Prostate gland (tissue), 2 donors: Measurements from ENCODE around the gene SH2D4B. TPM values are rescaled to one million over a fixed set of nuclear protein-coding genes. Genes with fewer than 3 reads are reported as not detected.
A peak's percentile ranks its signal among the peaks of the same experiment; 100 is the strongest.

Experiments
- DNase-seq: peaks from one replicate; pipeline ENCODE4 v3.0.0-alpha.2; 2019; ENCODE audit warnings: low spot score
- H3K27ac ChIP-seq, 2 donors: fragments of 200-600 bp; sonication (generic); 2 replicates each; pipeline ENCODE4 v1.5.1; 2017 to 2019
- H3K27me3 ChIP-seq: fragments of 200-600 bp; sonication (generic); replicated peaks from 2 replicates; pipeline ENCODE4 v1.5.1; 2019; ENCODE audit not compliant: insufficient read depth
- H3K36me3 ChIP-seq, 2 donors: fragments of 200-600 bp; sonication (generic); 1 replicate in 1 of 2; 2 replicates in 1 of 2; pipeline versions ENCODE4 v1.5.1 to v1.8.1; 2017 to 2019
- H3K4me1 ChIP-seq: fragments of 200-600 bp; sonication (generic); replicated peaks from 2 replicates; pipeline ENCODE4 v1.5.1; 2019
- H3K4me3 ChIP-seq, 2 donors: fragments of 200-600 bp; sonication (generic); 2 replicates each; pipeline ENCODE4 v1.5.1; 2017 to 2019
- H3K9me3 ChIP-seq: fragments of 200-600 bp; sonication (generic); 2 replicates; pipeline ENCODE4 v1.5.1; 2017
- POLR2A ChIP-seq: fragments of 450-650 bp; IDR thresholded peaks from one replicate; pipeline ENCODE4 v1.6.1; 2016; ENCODE audit warnings: antibody characterized with exemption, mild to moderate bottlenecking
- POLR2AphosphoS5 ChIP-seq: sonication (generic); formaldehyde crosslinking; IDR thresholded peaks from one replicate; pipeline ENCODE4 v1.6.1; 2017; ENCODE audit warnings: antibody characterized with exemption
- WGBS: methylation state at CpG from one replicate; pipeline ENCODE4 v1.1.5; 2018; 5-methylcytosine and 5-hydroxymethylcytosine counted together
- intact Hi-C: fragments of 100-400 bp; cut with DNase I; formaldehyde crosslinking; loops from one replicate; pipeline ENCODE4 v1.14.2; 2022
- total RNA-seq, 2 donors: library from RNA; depleted of rRNA; stranded (reverse); fragments of >200 nt; gene quantifications; one replicate each; pipeline ENCODE4 v1.1.0, GENCODE V29; 2016
- TF ChIP-seq, protein P1 (sequence below), 4 experiments: fragments of 200-600 bp in 2 of 4; fragments of 450-650 bp in 2 of 4; sonication (generic) in 2 of 4; IDR thresholded peaks; 1 replicate in 3 of 4; 2 replicates in 1 of 4; pipeline ENCODE4 v1.5.1; 2016 to 2019; ENCODE audit warnings: antibody characterized with exemption in 4 of 4, mild to moderate bottlenecking in 2 of 4, moderate library complexity in 2 of 4

Gene SH2D4B
- total RNA-seq, 2 donors from 2014 or later = 0.40 TPM; not detected in 1

DNA sequence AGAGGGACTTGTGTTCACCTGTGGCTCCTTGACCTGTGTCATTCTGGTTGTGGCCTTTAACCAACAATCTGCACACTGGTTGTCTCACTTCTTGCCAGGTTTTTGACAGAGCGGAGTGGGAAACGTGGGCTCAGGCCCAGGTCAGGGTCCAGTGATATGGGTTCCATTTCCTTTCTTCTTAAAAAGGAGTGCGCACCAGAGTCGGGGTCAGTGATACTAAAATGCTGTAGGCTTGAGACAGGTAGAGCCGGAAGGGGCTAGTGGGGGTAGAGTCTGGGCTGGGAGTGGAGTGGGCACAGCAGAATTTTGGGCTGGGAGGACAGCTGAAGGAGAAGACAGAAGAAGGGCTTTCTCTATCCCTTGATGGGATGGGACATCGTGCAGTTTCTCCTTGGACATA is 61.2 kb downstream of the SH2D4B start:
- Histone ChIP-seq H3K4me1 (no peaks in the 10 kb centered on the region), H3K9me3 (no peaks in the 10 kb centered on the region), H3K27ac (no peak overlapping the region), H3K36me3 (no peaks in the 10 kb centered on the region), H3K4me3 (no peak overlapping the region), H3K27me3 (no peaks in the 10 kb centered on the region)
- no peak for DNase-seq
- WGBS = 92% methylated on average over 6 of the region's 6 CpGs
- TF ChIP-seq, protein P1, sequence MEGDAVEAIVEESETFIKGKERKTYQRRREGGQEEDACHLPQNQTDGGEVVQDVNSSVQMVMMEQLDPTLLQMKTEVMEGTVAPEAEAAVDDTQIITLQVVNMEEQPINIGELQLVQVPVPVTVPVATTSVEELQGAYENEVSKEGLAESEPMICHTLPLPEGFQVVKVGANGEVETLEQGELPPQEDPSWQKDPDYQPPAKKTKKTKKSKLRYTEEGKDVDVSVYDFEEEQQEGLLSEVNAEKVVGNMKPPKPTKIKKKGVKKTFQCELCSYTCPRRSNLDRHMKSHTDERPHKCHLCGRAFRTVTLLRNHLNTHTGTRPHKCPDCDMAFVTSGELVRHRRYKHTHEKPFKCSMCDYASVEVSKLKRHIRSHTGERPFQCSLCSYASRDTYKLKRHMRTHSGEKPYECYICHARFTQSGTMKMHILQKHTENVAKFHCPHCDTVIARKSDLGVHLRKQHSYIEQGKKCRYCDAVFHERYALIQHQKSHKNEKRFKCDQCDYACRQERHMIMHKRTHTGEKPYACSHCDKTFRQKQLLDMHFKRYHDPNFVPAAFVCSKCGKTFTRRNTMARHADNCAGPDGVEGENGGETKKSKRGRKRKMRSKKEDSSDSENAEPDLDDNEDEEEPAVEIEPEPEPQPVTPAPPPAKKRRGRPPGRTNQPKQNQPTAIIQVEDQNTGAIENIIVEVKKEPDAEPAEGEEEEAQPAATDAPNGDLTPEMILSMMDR (IDR thresholded peaks at IDR 0.05) = no peak
- TF ChIP-seq POLR2AphosphoS5 (no peak), POLR2A (no peak)
- intact Hi-C loops = no loop called here

DNA sequence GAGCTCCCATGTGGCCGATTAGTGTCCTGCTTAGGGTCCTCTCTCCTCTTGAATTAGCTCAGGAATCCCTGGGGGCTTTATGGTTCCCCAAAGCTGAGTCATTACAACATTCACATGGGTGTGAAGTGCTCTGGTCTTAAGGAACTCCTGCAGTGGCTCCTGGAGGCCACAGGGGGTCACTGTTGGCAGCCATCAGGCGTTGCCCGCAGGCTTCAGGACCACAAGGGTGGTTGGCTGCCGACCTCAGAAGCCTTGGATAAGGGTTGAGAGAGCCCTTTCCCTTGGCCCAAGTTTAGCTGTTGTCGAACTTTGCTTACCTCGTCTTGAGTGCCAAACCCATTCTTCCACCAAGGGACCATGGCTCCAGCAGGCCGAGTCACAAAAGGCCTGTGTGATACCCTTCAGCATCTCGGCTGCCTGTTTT is 61.7 kb downstream of the SH2D4B start:
- DNase-seq = no peak
- WGBS = 46% methylated on average over 8 of the region's 8 CpGs
- H3K4me1 ChIP-seq = no peaks in the 10 kb centered on the region
- no peak overlapping the region for H3K4me3 ChIP-seq
- no peaks in the 10 kb centered on the region for H3K9me3 ChIP-seq
- intact Hi-C loops = no loop called here
- H3K27me3 ChIP-seq = no peaks in the 10 kb centered on the region
- TF ChIP-seq, protein P1 (IDR thresholded peaks at IDR 0.05) = peak in 2 of 4 experiments; percentile 19 to 28
- no peak for TF ChIP-seq POLR2AphosphoS5
- H3K27ac ChIP-seq = no peak overlapping the region
- H3K36me3 ChIP-seq = no peaks in the 10 kb centered on the region

DNA sequence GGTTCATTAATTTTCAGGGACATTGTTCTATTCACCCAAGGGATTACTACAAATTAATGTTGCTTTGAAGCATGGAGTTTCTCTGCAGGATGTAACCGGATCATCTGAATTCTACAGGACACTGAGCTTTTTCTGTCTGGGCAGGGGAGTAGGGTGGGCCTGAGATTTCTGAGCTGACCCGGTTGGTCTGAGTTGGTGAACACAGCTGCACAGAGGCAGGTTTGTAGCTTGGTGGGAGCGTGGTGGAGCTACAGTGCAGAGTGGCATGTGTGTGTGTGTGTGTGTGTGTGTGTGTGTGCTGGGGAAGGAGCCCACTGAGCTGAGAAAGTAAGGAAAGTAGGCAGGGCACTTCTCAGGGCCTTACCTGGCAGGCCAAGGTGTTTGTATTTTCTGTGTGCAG is 62.6 kb downstream of the SH2D4B start:
- DNase-seq = no peak
- TF ChIP-seq, protein P1 (IDR thresholded peaks at IDR 0.05) = no peak
- TF ChIP-seq POLR2A = no peak
- no peak for TF ChIP-seq POLR2AphosphoS5
- H3K4me1 ChIP-seq = no peaks in the 10 kb centered on the region
- no peaks in the 10 kb centered on the region for H3K9me3 ChIP-seq
- no peak overlapping the region for H3K27ac ChIP-seq
- H3K27me3 ChIP-seq = no peaks in the 10 kb centered on the region
- 87% methylated on average over 3 of the region's 3 CpGs for WGBS
- no peak overlapping the region for H3K4me3 ChIP-seq
- intact Hi-C loops = no loop called here
- H3K36me3 ChIP-seq = no peaks in the 10 kb centered on the region

DNA sequence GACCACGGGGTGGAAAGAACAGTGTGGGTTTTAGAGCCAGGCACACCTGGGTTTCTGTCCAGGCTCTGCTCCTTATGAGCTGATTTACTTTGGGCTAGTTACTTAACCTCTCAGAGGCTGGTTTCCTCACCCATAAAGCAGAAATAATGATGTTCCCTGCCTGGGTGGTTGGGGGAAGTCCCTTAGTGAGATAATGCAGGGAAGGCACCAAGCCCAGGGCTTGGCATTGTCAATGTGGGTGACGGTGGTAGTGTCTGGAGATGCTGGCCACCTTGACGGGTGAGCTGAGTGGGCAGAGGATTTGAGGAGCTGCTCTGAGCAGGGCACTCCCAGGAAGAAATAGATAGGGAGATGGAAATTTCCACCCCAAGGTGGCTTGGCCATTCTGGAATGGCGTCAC is 65.2 kb downstream of the SH2D4B start:
- intact Hi-C loops = no loop called here
- 88% methylated on average over 4 of the region's 4 CpGs for WGBS

DNA sequence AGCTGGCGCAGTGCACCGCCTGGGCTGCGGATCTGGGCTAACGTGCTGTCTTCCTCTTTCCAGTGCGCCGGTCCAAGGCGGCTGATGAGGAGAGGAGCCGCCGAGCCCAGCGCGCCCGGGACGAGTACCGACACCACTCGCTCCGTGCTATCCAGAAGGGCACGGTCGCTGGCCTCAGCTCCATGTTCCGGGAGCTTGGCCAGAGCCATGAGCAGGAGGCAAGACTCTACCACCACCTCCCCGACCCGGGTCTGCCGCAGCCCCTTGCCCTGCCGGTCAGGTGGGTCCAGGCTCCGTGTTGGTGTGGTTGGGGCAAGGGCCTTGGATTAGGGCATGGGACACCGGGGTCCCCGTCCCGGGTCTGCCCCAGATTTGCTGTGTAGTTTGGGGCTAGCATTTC is 65.8 kb downstream of the SH2D4B start:
- TF ChIP-seq, protein P1 (IDR thresholded peaks at IDR 0.05) = no peak
- TF ChIP-seq POLR2AphosphoS5 (no peak), POLR2A (no peak)
- intact Hi-C loops = no loop called here
- H3K4me3 ChIP-seq = no peak overlapping the region

More for the DNA sequence above, 65.2 kb downstream of the SH2D4B start:
- DNase-seq = no peak
- H3K27me3 ChIP-seq = no peaks in the 10 kb centered on the region
- no peak overlapping the region for H3K27ac ChIP-seq
- no peaks in the 10 kb centered on the region for H3K9me3 ChIP-seq
- H3K36me3 ChIP-seq = no peaks in the 10 kb centered on the region
- H3K4me1 ChIP-seq = no peaks in the 10 kb centered on the region
- TF ChIP-seq, protein P1 (IDR thresholded peaks at IDR 0.05) = no peak
- TF ChIP-seq POLR2A = no peak
- no peak for TF ChIP-seq POLR2AphosphoS5
- H3K4me3 ChIP-seq = no peak overlapping the region

More for the DNA sequence above, 65.8 kb downstream of the SH2D4B start:
- DNase-seq = no peak
- H3K36me3 ChIP-seq = no peaks in the 10 kb centered on the region
- no peaks in the 10 kb centered on the region for H3K4me1 ChIP-seq
- H3K27ac ChIP-seq = no peak overlapping the region
- WGBS = 95% methylated on average over 27 of the region's 27 CpGs
- H3K9me3 ChIP-seq = no peaks in the 10 kb centered on the region
- H3K27me3 ChIP-seq = no peaks in the 10 kb centered on the region
